HG03139 (cell line): Measurements from ENCODE around the gene CLIC5.
"Not testable (repeated sequence)": the region's sequence is repeated elsewhere in the genome, so short reads cannot be mapped to it uniquely, and the experiment has no call there.

Experiments used
- ATAC-seq: cut with Tn5 transposase; IDR thresholded peaks from one replicate; pipeline ENCODE4 v1.9.1; 2021; ENCODE audit not compliant: unreplicated experiment

Gene CLIC5

GRCh38 chr6:45929421-45930361 lies 86.0 kb downstream of the CLIC5 start:
- ATAC-seq, result no peak

GRCh38 chr6:45928721-45929305 lies 86.8 kb downstream of the CLIC5 start:
- ATAC-seq, result no peak

- ATAC-seq, result no peak
Observed at GRCh38 chr6:45927421-45928320, 88.0 kb downstream of the CLIC5 start.

- not testable (repeated sequence) for ATAC-seq
Observed at GRCh38 chr6:45926423-45926822, 89.2 kb downstream of the CLIC5 start.

GRCh38 chr6:45924763-45925342 lies 90.8 kb downstream of the CLIC5 start:
- no peak for ATAC-seq

- no peak for ATAC-seq
Observed at GRCh38 chr6:45923831-45924391, 91.7 kb downstream of the CLIC5 start.

GRCh38 chr6:45922728-45923351 lies 92.8 kb downstream of the CLIC5 start:
- no peak for ATAC-seq

GRCh38 chr6:45921691-45922281 lies 93.9 kb downstream of the CLIC5 start:
- ATAC-seq, result no peak

- peak; percentile 46 for ATAC-seq
Observed at GRCh38 chr6:45920819-45921511, 94.7 kb downstream of the CLIC5 start.

- ATAC-seq, result no peak
Observed at GRCh38 chr6:45917439-45917838, 98.2 kb downstream of the CLIC5 start.

- no peak for ATAC-seq
Observed at GRCh38 chr6:45916692-45917091, 99.0 kb downstream of the CLIC5 start.

GRCh38 chr6:45915780-45916468 lies 99.7 kb downstream of the CLIC5 start:
- no peak for ATAC-seq

- ATAC-seq, result no peak
Observed at GRCh38 chr6:45911691-45912090, 104.0 kb downstream of the CLIC5 start.

- ATAC-seq, result no peak
Observed at GRCh38 chr6:45903959-45904358, 111.7 kb downstream of the CLIC5 start.

GRCh38 chr6:45902984-45903383 lies 112.7 kb downstream of the CLIC5 start:
- ATAC-seq, result no peak

- no peak for ATAC-seq
Observed at GRCh38 chr6:45901767-45902650, 113.7 kb downstream of the CLIC5 start.
